ENCODE measurements around the gene SYMPK.

Gene SYMPK

GRCh38 chr19:45902651-45903625, 40.0 kb upstream of the SYMPK start (continued):
- no peak for TF ChIP-seq ZNF645 (tag by site-specific recombination; IDR thresholded peaks at IDR 0.05)
- no peak for TF ChIP-seq SCRT1 (tag by site-specific recombination; IDR thresholded peaks at IDR 0.05; ENCODE audit: borderline replicate concordance)
- TF ChIP-seq KLF16 (tag by site-specific recombination; IDR thresholded peaks at IDR 0.05) = peak; percentile 5; the same call in 1 of the 2 replicates
- TF ChIP-seq CTCF (tag by site-specific recombination; IDR thresholded peaks at IDR 0.05) = peak; percentile 52
- TF ChIP-seq ZNF133 (tag by site-specific recombination; IDR thresholded peaks at IDR 0.05) = no peak
- TF ChIP-seq ZBTB11 (tag by site-specific recombination; conservative IDR thresholded peaks at IDR 0.05; ENCODE audit: low read depth) = peak; percentile 41; the same call in 1 of the 2 replicates
- TF ChIP-seq ZNF366 (tag by site-specific recombination; conservative IDR thresholded peaks at IDR 0.05) = no peak
- peak; percentile 31; the same call in 1 of the 2 replicates for TF ChIP-seq ZNF692 (tag by site-specific recombination; IDR thresholded peaks at IDR 0.05)
- TF ChIP-seq KLF17 (tag by site-specific recombination; IDR thresholded peaks at IDR 0.05) = no peak
- TF ChIP-seq ZNF664 (tag by site-specific recombination; IDR thresholded peaks at IDR 0.05) = no peak
- peak; percentile 61; the same call in 1 of the 2 replicates for TF ChIP-seq ZNF76 (tag by site-specific recombination; IDR thresholded peaks at IDR 0.05; ENCODE audit: borderline replicate concordance, low read depth)
- peak; percentile 25; the same call in 1 of the 2 replicates for TF ChIP-seq KLF9 (tag by site-specific recombination; IDR thresholded peaks at IDR 0.05; ENCODE audit: low read depth)
- no peak for TF ChIP-seq ZNF510 (tag by site-specific recombination; IDR thresholded peaks at IDR 0.05; ENCODE audit: insufficient replicate concordance)
- TF ChIP-seq PRDM1 (tag by site-specific recombination; IDR thresholded peaks at IDR 0.05) = no peak
- TF ChIP-seq ZBTB49 (tag by site-specific recombination; IDR thresholded peaks at IDR 0.05; ENCODE audit: low read depth) = no peak
- TF ChIP-seq KLF10 (tag by site-specific recombination; IDR thresholded peaks at IDR 0.05) = no peak
- TF ChIP-seq ZNF768 (tag by site-specific recombination; IDR thresholded peaks at IDR 0.05) = no peak
- no peak for TF ChIP-seq ZNF791 (tag by site-specific recombination; IDR thresholded peaks at IDR 0.05)
- TF ChIP-seq HOXC10 (CRISPR knock-in tag; IDR thresholded peaks at IDR 0.05) = no peak
- no peak for TF ChIP-seq ZNF792 (tag by site-specific recombination; IDR thresholded peaks at IDR 0.05)
- no peak for TF ChIP-seq ZSCAN16 (tag by site-specific recombination; IDR thresholded peaks at IDR 0.05)
- no peak for TF ChIP-seq ZNF658 (tag by site-specific recombination; IDR thresholded peaks at IDR 0.05)
- TF ChIP-seq MYNN (tag by site-specific recombination; IDR thresholded peaks at IDR 0.05; ENCODE audit: borderline replicate concordance) = no peak
- no peak for TF ChIP-seq MEIS1 (CRISPR knock-in tag; IDR thresholded peaks at IDR 0.05; ENCODE audit: borderline replicate concordance)
- TF ChIP-seq ZNF121 (tag by site-specific recombination; IDR thresholded peaks at IDR 0.05) = no peak
- TF ChIP-seq ZNF610 (tag by site-specific recombination; IDR thresholded peaks at IDR 0.05; ENCODE audit: borderline replicate concordance) = 0 out of 2 replicates have a peak, but pooled peaks have one; percentile 14
- TF ChIP-seq ZBTB48 (tag by site-specific recombination; IDR thresholded peaks at IDR 0.05) = 0 out of 2 replicates have a peak, but pooled peaks have one; percentile 2
- TF ChIP-seq ZNF707 (tag by site-specific recombination; IDR thresholded peaks at IDR 0.05) = no peak

All from HEK293 (cell line).